ENCODE results near the gene PANX2. TPM values are rescaled to one million over a fixed set of nuclear protein-coding genes. Genes with fewer than 3 reads are reported as not detected.

The PANX2 gene
- total RNA-seq, 1 donor: 0.90 TPM

- no peak for DNase-seq (ENCODE audit: low read depth)
- no peak overlapping the region for H3K4me3 ChIP-seq (ENCODE audit: low read depth, low read length)
- TF ChIP-seq CTCF (IDR thresholded peaks at IDR 0.05; ENCODE audit: insufficient read depth, low read length): no peak
These were observed 57.2 kb downstream of the PANX2 start for GRCh38 chr22:50227579-50228215.

- no peak for TF ChIP-seq CTCF (IDR thresholded peaks at IDR 0.05; ENCODE audit: insufficient read depth, low read length)
- no peak overlapping the region for H3K4me3 ChIP-seq (ENCODE audit: low read depth, low read length)
- no peak for DNase-seq (ENCODE audit: low read depth)
These were observed 57.8 kb downstream of the PANX2 start for GRCh38 chr22:50228366-50228765.

- no peak for TF ChIP-seq CTCF (IDR thresholded peaks at IDR 0.05; ENCODE audit: insufficient read depth, low read length)
- no peak overlapping the region for H3K4me3 ChIP-seq (ENCODE audit: low read depth, low read length)
- DNase-seq (ENCODE audit: low read depth): no peak
These were observed 58.8 kb downstream of the PANX2 start for GRCh38 chr22:50229370-50229769.

Other genes with a start within 250 kb of the PANX2 start
- gene PIM3, start 210.0 kb upstream of the PANX2 start, total RNA-seq (ENCODE audit: low replicate concordance): 14.1 and 15.2 TPM in 2 replicates
- not detected in 2 replicates for gene IL17REL, start 158.0 kb upstream of the PANX2 start, total RNA-seq (ENCODE audit: low replicate concordance)
- gene TTLL8, start 112.4 kb upstream of the PANX2 start, total RNA-seq (ENCODE audit: low replicate concordance): not detected in 2 replicates
- gene MLC1, start 85.3 kb upstream of the PANX2 start, total RNA-seq (ENCODE audit: low replicate concordance): 0.09 TPM in 1 of 2 replicates, not detected in the other
- gene MOV10L1, start 80.7 kb upstream of the PANX2 start, total RNA-seq (ENCODE audit: low replicate concordance): 5.1 and 12.0 TPM in 2 replicates
- gene TRABD, start 15.2 kb downstream of the PANX2 start, total RNA-seq (ENCODE audit: low replicate concordance): 15.5 and 16.8 TPM in 2 replicates
- 15.5 and 17.3 TPM in 2 replicates for gene SELENOO, start 30.3 kb downstream of the PANX2 start, total RNA-seq (ENCODE audit: low replicate concordance)
- gene TUBGCP6, start 74.3 kb downstream of the PANX2 start, total RNA-seq (ENCODE audit: low replicate concordance): 23.6 and 39.7 TPM in 2 replicates
- gene HDAC10, start 80.5 kb downstream of the PANX2 start, total RNA-seq (ENCODE audit: low replicate concordance): 15.4 and 26.7 TPM in 2 replicates
- 28.0 and 35.5 TPM in 2 replicates for gene MAPK12, start 91.0 kb downstream of the PANX2 start, total RNA-seq (ENCODE audit: low replicate concordance)
- gene MAPK11, start 99.6 kb downstream of the PANX2 start, total RNA-seq (ENCODE audit: low replicate concordance): 3.0 and 5.8 TPM in 2 replicates
- 130 and 218 TPM in 2 replicates for gene PLXNB2, start 136.9 kb downstream of the PANX2 start, total RNA-seq (ENCODE audit: low replicate concordance)
- gene DENND6B, start 156.3 kb downstream of the PANX2 start, total RNA-seq (ENCODE audit: low replicate concordance): 2.8 and 4.3 TPM in 2 replicates
- 38.5 and 62.6 TPM in 2 replicates for gene PPP6R2, start 172.6 kb downstream of the PANX2 start, total RNA-seq (ENCODE audit: low replicate concordance)

All from fibroblast of the aortic adventitia (primary cell).